HG03039 (cell line): ENCODE results near the gene PDE3A.
"Not testable (repeated sequence)": the region's sequence is repeated elsewhere in the genome, so short reads cannot be mapped to it uniquely, and the experiment has no call there.

Experiments used
- ATAC-seq: cut with Tn5 transposase; IDR thresholded peaks from one replicate; pipeline ENCODE4 v1.9.1; 2021; ENCODE audit warnings: mild to moderate bottlenecking, moderate library complexity; ENCODE audit not compliant: unreplicated experiment

The PDE3A gene

GRCh38 chr12:20596061-20596460 is 227.7 kb downstream of the PDE3A start:
- no peak for ATAC-seq

GRCh38 chr12:20599757-20600156 is 231.4 kb downstream of the PDE3A start:
- no peak for ATAC-seq

GRCh38 chr12:20601668-20602280 is 233.4 kb downstream of the PDE3A start:
- ATAC-seq = no peak

GRCh38 chr12:20602641-20603391 is 234.5 kb downstream of the PDE3A start:
- no peak for ATAC-seq

- ATAC-seq = no peak
Measured at GRCh38 chr12:20604408-20605067, 236.2 kb downstream of the PDE3A start.

- not testable (repeated sequence) for ATAC-seq
Measured at GRCh38 chr12:20615020-20615419, 246.7 kb downstream of the PDE3A start.

GRCh38 chr12:20616093-20616492 is 247.8 kb downstream of the PDE3A start:
- ATAC-seq = no peak

GRCh38 chr12:20620261-20620660 is 251.9 kb downstream of the PDE3A start:
- no peak for ATAC-seq

GRCh38 chr12:20624718-20625117 is 256.4 kb downstream of the PDE3A start:
- ATAC-seq = no peak

- no peak for ATAC-seq
Measured at GRCh38 chr12:20625531-20625930, 257.2 kb downstream of the PDE3A start.

GRCh38 chr12:20627001-20627588 is 258.8 kb downstream of the PDE3A start:
- ATAC-seq = no peak

- no peak for ATAC-seq
Measured at GRCh38 chr12:20628226-20628787, 260.0 kb downstream of the PDE3A start.

- ATAC-seq = no peak
Measured at GRCh38 chr12:20628999-20629398, 260.7 kb downstream of the PDE3A start.

- no peak for ATAC-seq
Measured at GRCh38 chr12:20629414-20630156, 261.2 kb downstream of the PDE3A start.

- no peak for ATAC-seq
Measured at GRCh38 chr12:20631711-20632110, 263.4 kb downstream of the PDE3A start.

GRCh38 chr12:20641106-20641505 is 272.8 kb downstream of the PDE3A start:
- no peak for ATAC-seq

- no peak for ATAC-seq
Measured at GRCh38 chr12:20643822-20644221, 275.5 kb downstream of the PDE3A start.

- ATAC-seq = no peak
Measured at GRCh38 chr12:20646239-20646827, 278.0 kb downstream of the PDE3A start.

GRCh38 chr12:20653871-20654270 is 285.5 kb downstream of the PDE3A start:
- ATAC-seq = no peak

- no peak for ATAC-seq
Measured at GRCh38 chr12:20656600-20656999, 288.3 kb downstream of the PDE3A start.
